ENCODE measurements around the gene PPFIBP2. TPM values are rescaled to one million over a fixed set of nuclear protein-coding genes. Genes with fewer than 3 reads are reported as not detected.

PPFIBP2 gene
- total RNA-seq, 1 experiment from 2014 or later, result 5.7 TPM

- Histone ChIP-seq H4K20me1 (ENCODE audit: insufficient read depth) (no peaks in the 10 kb centered on the region), H3K27me3 (ENCODE audit: insufficient read depth, low read length) (no peaks in the 10 kb centered on the region), H3K4me2 (ENCODE audit: low read length) (no peak overlapping the region), H3K4me3 (replicated peaks in 1 of 2; ENCODE audit: low read depth in 1 of 2, low read length in 2 of 2) (no peak overlapping the region), H3K9me3 (ENCODE audit: control insufficient read depth in 1 of 2, insufficient read depth in 1 of 2, low read depth in 1 of 2, low read length in 2 of 2) (no peaks in the 10 kb centered on the region), H3K79me2 (ENCODE audit: insufficient read depth, low read length) (no peaks in the 10 kb centered on the region), H2AFZ (ENCODE audit: low read depth, low read length, poor library complexity, severe bottlenecking) (no peak overlapping the region), H3K4me1 (ENCODE audit: control insufficient read depth in 1 of 2, insufficient read depth in 2 of 2, low read length in 2 of 2) (peaks cover 2 to 4% of the 10 kb centered on the region in 2 experiments; a peak in 2 of 4 replicates), H3K9me2 (ENCODE audit: insufficient read depth) (no peaks in the 10 kb centered on the region), H3K9ac (ENCODE audit: low read length) (no peak overlapping the region), H3K27ac (ENCODE audit: low read depth, low read length) (no peak overlapping the region), H3K36me3 (ENCODE audit: control insufficient read depth in 1 of 2, insufficient read depth in 2 of 2, low read length in 2 of 2) (no peaks in the 10 kb centered on the region)
- ChIA-PET POLR2A (no interaction called here), RAD21 (ENCODE audit: low non-redundant PET in 1 of 2, low total read pairs in 2 of 2, uncharacterized antibody in 2 of 2, unreplicated experiment in 2 of 2) (no interaction called here), CTCF (interaction anchor here (1.3 kb wide), 1 partner anchor 226 kb away, joined by 3 read pairs; no protein-coding TSS in a partner anchor)
- ATAC-seq (no peak), DNase-seq (ENCODE audit: low read depth, low spot score) (no peak)
- no TSS peak for BruUV-seq (replicated peaks)
- TF ChIP-seq ZNF274 (IDR thresholded peaks at IDR 0.05; ENCODE audit: low read depth, low read length) (no peak), EZH2 (IDR thresholded peaks at IDR 0.05) (no peak), CBX3 (IDR thresholded peaks at IDR 0.05; ENCODE audit: low read depth) (no peak), ZFX (IDR thresholded peaks at IDR 0.05) (no peak), SP1 (IDR thresholded peaks at IDR 0.05; ENCODE audit: low read depth) (no peak), RAD21 (IDR thresholded peaks at IDR 0.05; ENCODE audit: low read depth) (no peak), CTCF (IDR thresholded peaks at IDR 0.05 in 2 of 3, conservative IDR thresholded peaks at IDR 0.05 in 1 of 3; ENCODE audit: borderline replicate concordance in 1 of 3, insufficient read depth in 1 of 3, low read depth in 2 of 3, low read length in 2 of 3) (no peak), YY1 (IDR thresholded peaks at IDR 0.05; ENCODE audit: extremely low read depth, insufficient replicate concordance, low read depth, low read length) (no peak), SIN3A (IDR thresholded peaks at IDR 0.05; ENCODE audit: low read depth) (no peak), ELF1 (IDR thresholded peaks at IDR 0.05; ENCODE audit: borderline replicate concordance, low read depth) (no peak)
- intact Hi-C loops (cut with micrococcal nuclease), result loop anchor here (5.0 kb wide), 4 partner anchors 155 to 570 kb away; partner anchors contain the start of gene PPFIBP2
Observed at GRCh38 chr11:7667460-7667859, 153.7 kb downstream of the PPFIBP2 start.

All from HCT116 (cell line).